MG63 (cell line): ENCODE data around the gene CBX2. TPM values are rescaled to one million over a fixed set of nuclear protein-coding genes. Genes with fewer than 3 reads are reported as not detected.
A peak's percentile ranks its signal among the peaks of the same experiment; 100 is the strongest.
"Not testable (repeated sequence)": the region's sequence is repeated elsewhere in the genome, so short reads cannot be mapped to it uniquely, and the experiment has no call there.

Experiments used
- DNase-seq: peaks from one replicate; pipeline ENCODE4 v3.0.0-alpha.2; 2020
- H3K27me3 ChIP-seq: fragments of 250-450 bp; sonication (Bioruptor Pico); 2 replicates; pipeline ENCODE4 v1.5.1; 2020; ENCODE audit warnings: mild to moderate bottlenecking, moderate library complexity
- H3K36me3 ChIP-seq: fragments of 250-450 bp; sonication (Bioruptor Pico); 2 replicates; pipeline ENCODE4 v1.5.1; 2020; ENCODE audit warnings: mild to moderate bottlenecking, moderate library complexity
- H3K4me3 ChIP-seq: fragments of 250-450 bp; sonication (Bioruptor Pico); 2 replicates; pipeline ENCODE4 v1.5.1; 2020; ENCODE audit warnings: mild to moderate bottlenecking, moderate library complexity
- H3K9me3 ChIP-seq: fragments of 250-450 bp; sonication (Bioruptor Pico); 2 replicates; pipeline ENCODE4 v1.5.1; 2020; ENCODE audit warnings: mild to moderate bottlenecking, moderate library complexity
- total RNA-seq: library from RNA; depleted of rRNA; stranded (reverse); fragments of >200 nt; shearing (Covaris generic); gene quantifications from 2 replicates; pipeline ENCODE4 v1.2.3, GENCODE V29; 2014; ENCODE audit warnings: low replicate concordance

CBX2 gene
- total RNA-seq, 1 experiment from 2014 or later: 17.1 TPM

DNA sequence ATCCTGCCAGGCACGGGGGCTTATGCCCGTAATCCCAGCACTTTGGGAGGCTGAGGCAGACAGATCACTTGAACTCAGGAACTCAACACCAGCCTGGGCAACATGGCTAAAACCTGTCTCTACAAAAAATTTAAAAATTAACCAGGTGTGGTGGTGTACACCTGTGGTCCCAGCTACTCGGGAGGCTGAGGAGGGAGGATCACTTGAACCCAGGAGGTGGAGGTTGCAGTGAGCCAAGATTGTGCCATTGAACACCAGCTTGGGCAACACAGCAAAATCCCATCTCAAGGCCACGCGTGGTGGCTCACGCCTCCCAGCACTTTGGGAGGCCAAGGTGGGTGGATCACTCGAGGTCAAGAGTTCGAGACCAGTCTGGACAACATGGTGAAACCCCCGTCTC lies 23.0 kb upstream of the CBX2 start:
- H3K27me3 ChIP-seq, H3K9me3 ChIP-seq, DNase-seq, H3K36me3 ChIP-seq, H3K4me3 ChIP-seq: not testable (repeated sequence)

GRCh38 chr17:79755591-79755990 lies 22.4 kb upstream of the CBX2 start:
- peaks cover 4% of the 10 kb centered on the region for H3K27me3 ChIP-seq
- no peak for DNase-seq
- no peak overlapping the region for H3K4me3 ChIP-seq
- H3K9me3 ChIP-seq: no peaks in the 10 kb centered on the region
- no peaks in the 10 kb centered on the region for H3K36me3 ChIP-seq

- no peak for DNase-seq
- peaks cover 4% of the 10 kb centered on the region; the same call in 1 of the 2 replicates for H3K27me3 ChIP-seq
- no peaks in the 10 kb centered on the region for H3K9me3 ChIP-seq
- no peak overlapping the region for H3K4me3 ChIP-seq
- H3K36me3 ChIP-seq: no peaks in the 10 kb centered on the region
These were observed 20.7 kb upstream of the CBX2 start for GRCh38 chr17:79757140-79757745.

DNA sequence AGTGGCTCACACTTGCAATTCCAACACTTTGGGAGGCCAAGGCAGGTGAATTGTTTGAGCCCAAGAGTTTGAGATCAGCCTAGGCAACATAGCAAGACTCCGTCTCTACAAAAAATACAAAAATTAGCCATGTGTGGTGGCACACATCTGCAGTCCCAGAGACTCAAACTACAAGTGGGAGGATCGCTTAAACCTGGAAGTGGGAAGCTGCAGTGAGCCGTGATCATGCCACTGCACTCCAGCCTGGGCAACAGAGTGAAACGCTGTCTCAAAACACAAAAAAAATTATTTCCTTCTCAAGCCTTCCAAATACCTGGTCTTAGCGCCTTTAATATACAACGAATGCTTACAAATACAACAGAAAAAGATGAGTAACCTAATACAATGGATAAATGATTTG lies 19.7 kb upstream of the CBX2 start:
- Histone ChIP-seq H3K4me3 (no peak overlapping the region), H3K36me3 (no peaks in the 10 kb centered on the region), H3K27me3 (peaks cover 4% of the 10 kb centered on the region; the same call in 1 of the 2 replicates), H3K9me3 (no peaks in the 10 kb centered on the region)
- no peak for DNase-seq

DNA sequence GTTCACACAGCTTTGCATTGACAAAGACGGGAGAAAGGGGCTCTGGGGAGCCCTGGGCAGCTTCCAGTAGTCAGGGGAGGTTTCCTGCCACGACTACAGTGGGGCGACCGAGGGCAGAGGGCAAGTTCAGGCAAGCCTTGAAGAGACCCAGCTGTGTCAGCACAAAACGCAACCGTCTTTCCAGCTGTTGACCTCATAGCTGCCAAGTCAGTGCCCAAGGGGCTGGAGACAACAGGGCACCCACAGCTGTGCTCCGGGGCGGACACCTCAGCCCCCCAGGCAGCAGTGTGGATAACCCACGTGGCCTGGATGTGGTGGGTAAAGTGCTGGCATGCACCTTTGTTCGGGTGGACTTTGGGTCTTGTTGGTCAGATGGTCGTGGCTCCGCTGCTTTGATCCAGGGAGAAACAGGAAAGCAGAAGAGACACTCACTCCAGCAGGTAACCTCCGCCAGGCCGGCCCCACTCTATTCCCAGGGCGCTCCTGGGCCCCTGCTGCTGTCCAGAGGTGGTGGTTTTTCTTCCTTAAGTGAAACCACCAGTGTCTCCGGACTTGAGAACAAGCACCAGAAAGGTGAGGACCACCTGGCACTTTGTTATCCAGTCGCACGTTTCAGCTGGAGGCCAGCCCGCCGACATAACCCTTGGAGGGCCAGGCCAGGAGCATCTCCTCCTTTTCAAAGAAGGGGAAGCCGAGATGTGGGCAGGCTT lies 17.6 kb upstream of the CBX2 start:
- no peak for DNase-seq
- Histone ChIP-seq H3K4me3 (no peak overlapping the region), H3K36me3 (no peaks in the 10 kb centered on the region), H3K9me3 (no peaks in the 10 kb centered on the region), H3K27me3 (no peaks in the 10 kb centered on the region; the same call in 1 of the 2 replicates)

GRCh38 chr17:79761894-79762589 lies 15.9 kb upstream of the CBX2 start:
- Histone ChIP-seq H3K36me3 (no peaks in the 10 kb centered on the region), H3K9me3 (no peaks in the 10 kb centered on the region), H3K27me3 (no peaks in the 10 kb centered on the region), H3K4me3 (no peak overlapping the region)
- no peak for DNase-seq

DNA sequence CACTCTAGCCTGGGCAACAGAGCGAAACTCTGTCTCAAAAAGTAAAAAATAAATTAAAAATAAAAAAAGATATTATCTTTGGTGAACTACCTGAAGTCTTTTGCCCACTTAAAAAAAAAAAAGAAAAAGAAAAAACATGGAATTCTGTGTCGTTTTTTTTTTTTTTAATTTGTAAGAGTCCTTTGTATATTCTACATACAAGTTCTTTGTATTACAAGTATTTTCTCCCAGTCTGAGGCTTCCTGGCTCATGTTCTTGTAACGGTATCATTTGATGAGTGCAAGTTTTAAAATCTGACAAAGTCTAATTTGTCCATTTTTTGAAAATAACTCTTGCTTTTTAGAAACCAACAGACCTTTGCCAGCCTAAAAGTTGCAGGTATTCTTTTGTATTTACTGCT lies 12.2 kb upstream of the CBX2 start:
- H3K9me3 ChIP-seq: no peaks in the 10 kb centered on the region
- H3K36me3 ChIP-seq: no peaks in the 10 kb centered on the region
- no peak for DNase-seq
- H3K4me3 ChIP-seq: no peak overlapping the region
- no peaks in the 10 kb centered on the region for H3K27me3 ChIP-seq

GRCh38 chr17:79769570-79770506 lies 8.1 kb upstream of the CBX2 start:
- H3K9me3 ChIP-seq: no peaks in the 10 kb centered on the region
- no peak for DNase-seq
- H3K27me3 ChIP-seq: no peaks in the 10 kb centered on the region; the same call in 1 of the 2 replicates
- no peaks in the 10 kb centered on the region for H3K36me3 ChIP-seq
- H3K4me3 ChIP-seq: no peak overlapping the region

- Histone ChIP-seq H3K36me3 (no peaks in the 10 kb centered on the region), H3K4me3 (no peak overlapping the region), H3K27me3 (no peaks in the 10 kb centered on the region; the same call in 1 of the 2 replicates), H3K9me3 (no peaks in the 10 kb centered on the region)
- DNase-seq: no peak
These were observed 6.7 kb upstream of the CBX2 start for GRCh38 chr17:79771276-79771675.

- not testable (repeated sequence) for DNase-seq, H3K27me3 ChIP-seq, H3K9me3 ChIP-seq
These were observed 5.2 kb upstream of the CBX2 start for GRCh38 chr17:79772726-79773125.

DNA sequence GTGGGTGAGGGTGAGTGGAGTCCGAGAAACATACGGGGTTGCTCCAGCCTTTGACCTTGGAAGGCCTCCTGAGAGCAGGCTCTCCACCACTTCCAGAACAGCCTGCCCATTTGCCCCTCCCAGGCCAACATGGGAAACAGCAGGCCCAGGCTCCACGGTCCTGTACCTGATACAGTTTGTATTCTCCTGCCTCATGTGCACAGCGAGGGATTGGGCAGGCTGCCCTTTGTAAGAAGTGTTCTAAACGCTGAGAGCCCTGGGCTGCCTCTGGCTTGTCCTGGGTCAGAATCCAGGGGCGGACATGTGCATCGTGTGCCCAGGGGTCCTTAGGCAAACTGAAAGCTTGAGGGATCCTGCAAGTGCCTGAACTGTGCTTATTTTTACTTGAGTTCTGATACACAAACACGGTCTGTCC lies 3.4 kb upstream of the CBX2 start:
- no peaks in the 10 kb centered on the region for H3K9me3 ChIP-seq
- no peak for DNase-seq
- H3K36me3 ChIP-seq: no peaks in the 10 kb centered on the region
- H3K4me3 ChIP-seq: no peak overlapping the region
- H3K27me3 ChIP-seq: no peaks in the 10 kb centered on the region; the same call in 1 of the 2 replicates

More at GRCh38 chr17:79772726-79773125, 5.2 kb upstream of the CBX2 start:
- H3K36me3 ChIP-seq, H3K4me3 ChIP-seq: not testable (repeated sequence)

DNA sequence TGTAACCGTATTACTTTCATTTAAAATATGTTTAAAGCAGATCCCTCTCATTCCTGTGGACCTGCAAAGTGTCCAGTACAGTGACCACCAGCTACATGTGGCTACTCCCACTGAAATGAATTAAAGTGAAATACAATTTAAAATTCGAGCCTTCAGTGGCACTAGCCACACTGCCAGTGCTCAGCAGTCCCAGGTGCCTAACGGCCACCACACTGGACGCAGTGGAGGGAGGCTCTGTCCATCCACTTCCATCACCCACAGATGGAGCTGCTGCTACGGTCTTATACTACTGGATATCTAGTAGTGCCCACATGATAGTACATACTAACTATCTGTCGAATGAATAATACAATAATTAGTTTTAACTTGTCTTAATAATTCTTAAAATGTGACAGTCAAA lies 2.3 kb upstream of the CBX2 start:
- Histone ChIP-seq H3K9me3 (no peaks in the 10 kb centered on the region), H3K36me3 (peaks cover 6% of the 10 kb centered on the region; the same call in 1 of the 2 replicates), H3K4me3 (no peak overlapping the region), H3K27me3 (no peaks in the 10 kb centered on the region; the same call in 1 of the 2 replicates)
- no peak for DNase-seq

DNA sequence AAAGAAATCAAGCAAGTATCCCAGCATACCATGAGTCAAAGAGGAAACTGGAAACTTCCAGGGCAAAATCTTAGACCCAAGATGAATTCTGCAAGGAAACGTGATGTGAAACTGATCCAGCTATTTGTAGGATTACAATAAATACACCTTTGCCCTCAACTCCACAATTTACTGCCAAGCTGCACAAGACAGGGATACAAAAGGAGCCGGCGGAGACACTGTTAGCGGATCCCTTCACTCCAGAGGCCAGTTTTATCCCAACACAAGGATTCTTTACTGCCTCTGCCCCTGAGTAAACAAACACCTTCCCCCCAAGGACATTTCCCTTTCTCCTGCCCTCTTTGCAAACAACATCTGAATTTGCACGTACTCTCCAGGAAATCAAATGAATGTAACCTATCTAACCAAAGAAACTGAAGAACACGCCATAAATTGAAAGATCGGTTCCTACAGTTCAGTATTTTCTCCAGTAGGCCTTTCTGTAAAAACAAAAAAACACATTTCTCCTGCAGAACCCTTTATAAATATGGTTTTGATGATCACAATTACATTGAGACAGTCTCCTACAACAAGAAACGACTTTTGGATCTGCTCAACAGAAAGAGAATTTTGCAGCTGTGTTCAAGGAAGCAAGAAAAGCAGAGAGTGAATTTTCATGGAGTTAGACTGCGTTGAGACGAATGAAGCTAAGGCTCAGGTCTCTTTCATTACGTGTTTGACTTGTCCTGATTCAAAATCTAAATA lies 1.4 kb upstream of the CBX2 start:
- Histone ChIP-seq H3K27me3 (no peaks in the 10 kb centered on the region; the same call in 1 of the 2 replicates), H3K9me3 (no peaks in the 10 kb centered on the region), H3K36me3 (peaks cover 8% of the 10 kb centered on the region), H3K4me3 (no peak overlapping the region)
- no peak for DNase-seq

DNA sequence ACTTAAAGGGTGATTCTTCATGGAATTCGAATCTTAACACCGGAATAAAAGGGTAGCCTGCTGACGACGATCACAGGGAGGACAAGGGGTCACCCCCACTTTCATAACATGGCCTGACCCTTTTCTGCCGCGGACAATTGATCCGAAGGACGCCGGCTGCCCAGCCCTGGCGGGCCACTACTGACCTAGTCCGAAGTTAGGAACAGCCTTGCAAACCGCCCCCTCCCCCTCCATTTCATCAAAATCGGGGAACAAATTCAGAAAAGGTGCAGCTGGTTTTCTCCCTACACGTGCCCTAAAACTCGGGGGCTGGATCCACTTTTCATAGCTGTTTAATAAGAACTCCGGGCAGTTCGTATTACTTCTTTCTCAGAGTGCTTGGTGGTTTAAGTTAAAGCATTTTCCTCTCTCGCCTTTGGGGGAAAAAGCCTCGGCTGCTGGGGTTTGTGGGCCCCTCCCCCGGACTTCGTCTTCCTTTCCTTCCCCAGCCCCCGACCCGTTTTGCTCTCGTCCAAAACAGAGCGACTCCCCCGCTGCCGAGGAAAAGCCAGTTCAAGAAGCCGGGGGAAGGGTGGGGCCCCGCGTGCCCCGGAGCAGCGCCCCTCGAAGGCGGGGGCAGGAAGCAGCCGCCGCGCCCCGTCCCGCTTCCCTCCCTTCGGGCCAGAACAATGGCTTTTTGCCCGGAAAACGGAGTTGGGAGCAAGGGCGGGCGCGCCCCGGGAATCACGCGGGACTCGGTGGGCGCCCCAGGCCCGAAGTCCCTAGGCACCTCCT lies 641 bp upstream of the CBX2 start:
- Histone ChIP-seq H3K9me3 (no peaks in the 10 kb centered on the region), H3K4me3 (peak overlapping the region; percentile 62), H3K36me3 (peaks cover 10% of the 10 kb centered on the region), H3K27me3 (no peaks in the 10 kb centered on the region; the same call in 1 of the 2 replicates)
- DNase-seq: peak; percentile 86

DNA sequence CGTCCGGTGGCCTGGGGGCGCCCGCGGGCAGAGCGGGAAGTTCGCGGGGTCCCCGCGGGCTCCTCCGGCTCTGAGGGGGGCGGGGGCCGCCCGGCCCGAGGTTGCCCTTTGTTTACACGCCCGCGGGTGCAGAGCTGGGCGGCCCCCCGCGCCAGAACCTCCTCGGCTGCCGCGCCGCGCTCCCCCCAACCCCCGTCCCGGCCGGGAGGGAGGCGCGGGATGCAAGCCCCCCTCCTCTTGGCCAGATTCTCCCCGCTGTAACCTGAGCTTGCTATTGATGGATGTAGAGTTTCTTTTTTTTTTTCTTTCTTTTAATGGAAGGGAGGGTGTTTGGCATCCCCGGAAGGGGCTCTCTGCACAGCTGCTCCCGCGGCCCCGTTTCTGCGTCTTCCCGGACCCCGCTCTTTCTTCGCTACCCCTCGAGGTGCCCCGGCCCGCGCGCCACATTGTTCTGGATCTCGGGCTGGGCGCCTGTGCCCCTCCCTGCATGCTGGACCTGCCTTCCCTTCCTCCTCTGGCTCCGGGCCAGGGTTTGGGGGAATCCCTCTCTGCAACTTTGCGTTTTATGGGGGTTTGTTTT lies 646 bp downstream of the CBX2 start:
- H3K27me3 ChIP-seq: no peaks in the 10 kb centered on the region; the same call in 1 of the 2 replicates
- DNase-seq: no peak
- no peaks in the 10 kb centered on the region for H3K9me3 ChIP-seq
- peaks cover 13% of the 10 kb centered on the region for H3K36me3 ChIP-seq
- H3K4me3 ChIP-seq: peak overlapping the region; percentile 62
